Measurements from ENCODE around the gene BRD2.

DNA sequence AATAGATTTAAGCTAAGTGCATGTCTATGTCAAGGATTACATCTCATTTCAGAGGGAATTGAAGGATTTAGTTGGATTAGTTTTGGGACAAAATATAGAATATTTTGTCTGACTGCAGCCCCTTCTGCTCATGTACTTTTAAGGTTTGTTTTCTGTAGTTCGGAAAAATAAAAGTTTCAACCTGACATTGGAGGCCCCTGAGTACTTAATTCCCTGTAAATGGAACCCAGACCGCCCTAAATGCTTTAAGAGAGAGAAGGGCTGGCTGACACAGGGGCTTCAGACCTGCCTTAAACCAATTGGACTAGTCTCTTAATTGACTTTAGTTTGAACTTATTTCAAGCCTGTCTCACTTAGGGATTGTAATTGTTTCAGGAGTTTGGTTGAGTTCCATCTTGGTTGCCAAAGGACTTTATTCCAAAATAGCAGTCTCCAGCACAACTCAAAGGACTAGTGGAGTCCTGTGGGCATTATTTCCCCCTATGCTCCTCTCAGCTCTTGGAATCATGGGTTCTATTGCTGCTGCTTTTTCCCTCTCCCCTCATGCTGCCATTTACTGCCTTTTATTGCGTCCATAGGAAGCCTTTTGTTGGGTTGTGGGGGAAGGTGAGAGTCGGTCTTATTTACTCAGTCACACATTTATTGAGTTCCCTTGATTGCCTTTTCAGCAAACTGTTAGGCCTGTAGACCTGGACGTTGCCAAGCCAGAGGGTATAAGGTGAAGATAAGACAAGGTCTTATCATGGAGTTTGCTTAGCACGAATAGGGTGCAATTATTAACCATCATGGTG lies 14.5 kb downstream of the BRD2 start:
- TF ChIP-seq, protein P1, sequence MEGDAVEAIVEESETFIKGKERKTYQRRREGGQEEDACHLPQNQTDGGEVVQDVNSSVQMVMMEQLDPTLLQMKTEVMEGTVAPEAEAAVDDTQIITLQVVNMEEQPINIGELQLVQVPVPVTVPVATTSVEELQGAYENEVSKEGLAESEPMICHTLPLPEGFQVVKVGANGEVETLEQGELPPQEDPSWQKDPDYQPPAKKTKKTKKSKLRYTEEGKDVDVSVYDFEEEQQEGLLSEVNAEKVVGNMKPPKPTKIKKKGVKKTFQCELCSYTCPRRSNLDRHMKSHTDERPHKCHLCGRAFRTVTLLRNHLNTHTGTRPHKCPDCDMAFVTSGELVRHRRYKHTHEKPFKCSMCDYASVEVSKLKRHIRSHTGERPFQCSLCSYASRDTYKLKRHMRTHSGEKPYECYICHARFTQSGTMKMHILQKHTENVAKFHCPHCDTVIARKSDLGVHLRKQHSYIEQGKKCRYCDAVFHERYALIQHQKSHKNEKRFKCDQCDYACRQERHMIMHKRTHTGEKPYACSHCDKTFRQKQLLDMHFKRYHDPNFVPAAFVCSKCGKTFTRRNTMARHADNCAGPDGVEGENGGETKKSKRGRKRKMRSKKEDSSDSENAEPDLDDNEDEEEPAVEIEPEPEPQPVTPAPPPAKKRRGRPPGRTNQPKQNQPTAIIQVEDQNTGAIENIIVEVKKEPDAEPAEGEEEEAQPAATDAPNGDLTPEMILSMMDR (conservative IDR thresholded peaks at IDR 0.05), result no peak
- TF ChIP-seq ZFX (IDR thresholded peaks at IDR 0.05), result no peak

All from C4-2B (cell line).